GM23338 (cell line): ENCODE measurements around the gene SLC9A8.

Experiments
- CREB1 ChIP-seq: fragments of 250-450 bp; sonication (Bioruptor Pico); IDR thresholded peaks from 2 replicates; pipeline ENCODE4 v1.5.0; 2020; ENCODE audit warnings: low read depth, mild to moderate bottlenecking, moderate library complexity
- CTCF ChIP-seq, 2 experiments: fragments of 200-600 bp in 1 of 2; sonication (generic) in 1 of 2; conservative IDR thresholded peaks; 2 replicates each; pipeline versions ENCODE4 v1.5.1 to v1.6.1; 2016 to 2017; ENCODE audit warnings: antibody characterized with exemption in 2 of 2, low read depth in 2 of 2, mild to moderate bottlenecking in 2 of 2, moderate library complexity in 1 of 2
- EZH2 ChIP-seq: fragments of 200-600 bp; sonication (generic); IDR thresholded peaks from one replicate; pipeline ENCODE4 v1.8.0; 2017; ENCODE audit warnings: antibody characterized with exemption, mild to moderate bottlenecking, low read depth; ENCODE audit not compliant: unreplicated experiment
- EZH2phosphoT487 ChIP-seq: fragments of 200-600 bp; sonication (generic); IDR thresholded peaks from one replicate; pipeline ENCODE4 v1.8.1; 2018; ENCODE audit warnings: antibody characterized with exemption; ENCODE audit not compliant: unreplicated experiment
- JUNB ChIP-seq: IDR thresholded peaks from one replicate; pipeline ENCODE4 v1.6.1; 2016; ENCODE audit warnings: antibody characterized with exemption; ENCODE audit not compliant: unreplicated experiment
- POLR2AphosphoS5 ChIP-seq: IDR thresholded peaks from 2 replicates; pipeline ENCODE4 v1.6.1; 2016; ENCODE audit warnings: antibody characterized with exemption, low read depth
- REST ChIP-seq: IDR thresholded peaks from one replicate; pipeline ENCODE4 v1.6.1; 2018; ENCODE audit warnings: antibody characterized with exemption; ENCODE audit not compliant: unreplicated experiment
- ZNF462 ChIP-seq: fragments of 250-450 bp; sonication (Bioruptor Pico); IDR thresholded peaks from 2 replicates; pipeline ENCODE4 v1.5.0; 2020; ENCODE audit warnings: mild to moderate bottlenecking, moderate library complexity

- no peak for TF ChIP-seq EZH2
- TF ChIP-seq CTCF (conservative IDR thresholded peaks at IDR 0.05; ENCODE audit: low read depth in 2 of 2), result no peak
- TF ChIP-seq REST, result no peak
- TF ChIP-seq EZH2phosphoT487, result no peak
- no peak for TF ChIP-seq CREB1 (CRISPR knock-in tag)
- no peak for TF ChIP-seq JUNB
- TF ChIP-seq POLR2AphosphoS5, result no peak
- TF ChIP-seq ZNF462 (CRISPR knock-in tag), result no peak
Observed at GRCh38 chr20:49810491-49811190, 2.0 kb upstream of the SLC9A8 start.
